ENCODE data around the gene FAM120AOS.

FAM120AOS gene

GRCh38 chr9:93436655-93437407 is 16.6 kb downstream of the FAM120AOS start:
- no peak for DNase-seq

- no peak for DNase-seq
These were observed 17.2 kb downstream of the FAM120AOS start for GRCh38 chr9:93436218-93436617.

DNA sequence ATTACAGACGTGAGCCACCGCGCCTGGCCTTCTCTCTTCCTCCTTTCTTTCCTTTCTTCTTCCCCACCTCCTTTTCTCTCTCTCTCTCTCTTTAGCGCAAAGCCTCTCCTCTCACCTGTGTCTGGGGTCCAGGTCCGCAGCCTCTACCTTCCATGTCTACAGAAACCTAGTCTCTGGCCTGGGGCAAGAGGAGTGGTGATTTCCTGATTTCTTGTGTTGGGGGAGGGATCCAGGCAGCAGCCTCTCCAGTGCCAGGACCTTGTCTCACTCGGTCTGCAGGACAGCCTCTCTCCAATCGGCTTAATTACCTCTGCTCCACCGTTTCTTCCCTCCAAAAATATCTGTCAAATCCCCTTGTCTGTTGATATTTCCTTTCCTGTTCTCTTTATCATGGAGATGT is 18.0 kb downstream of the FAM120AOS start:
- DNase-seq = no peak

GRCh38 chr9:93434056-93434455 is 19.3 kb downstream of the FAM120AOS start:
- no peak for DNase-seq

GRCh38 chr9:93432964-93433363 is 20.4 kb downstream of the FAM120AOS start:
- no peak for DNase-seq

DNA sequence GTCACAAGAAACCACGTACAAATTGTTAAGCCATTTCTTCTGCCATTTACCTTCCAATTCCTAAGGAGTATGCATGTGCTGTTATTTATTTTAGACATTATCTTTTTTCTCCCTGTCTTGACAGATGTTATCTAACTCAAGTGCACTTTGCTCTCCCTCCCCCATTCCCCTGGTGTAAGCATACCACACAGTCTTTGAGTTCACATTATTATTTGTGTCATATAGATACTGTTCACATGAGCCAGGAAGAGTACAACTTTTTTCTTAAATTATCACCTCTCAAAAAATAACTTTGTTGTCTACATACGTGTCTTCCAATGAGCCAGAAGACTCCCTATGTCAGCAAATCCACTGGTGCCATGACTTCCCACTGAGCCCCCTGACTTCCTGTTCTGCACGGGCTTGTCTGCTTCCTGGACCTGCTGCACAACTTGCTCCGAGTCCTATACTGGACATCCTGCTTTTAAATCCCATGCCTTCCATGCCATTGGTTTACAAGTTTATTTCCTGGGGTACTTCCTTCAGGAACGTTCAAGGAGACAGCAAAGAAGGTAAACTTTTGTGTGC is 21.8 kb downstream of the FAM120AOS start:
- DNase-seq = peak in 2 of 3 donors; percentile 10 to 20

DNA sequence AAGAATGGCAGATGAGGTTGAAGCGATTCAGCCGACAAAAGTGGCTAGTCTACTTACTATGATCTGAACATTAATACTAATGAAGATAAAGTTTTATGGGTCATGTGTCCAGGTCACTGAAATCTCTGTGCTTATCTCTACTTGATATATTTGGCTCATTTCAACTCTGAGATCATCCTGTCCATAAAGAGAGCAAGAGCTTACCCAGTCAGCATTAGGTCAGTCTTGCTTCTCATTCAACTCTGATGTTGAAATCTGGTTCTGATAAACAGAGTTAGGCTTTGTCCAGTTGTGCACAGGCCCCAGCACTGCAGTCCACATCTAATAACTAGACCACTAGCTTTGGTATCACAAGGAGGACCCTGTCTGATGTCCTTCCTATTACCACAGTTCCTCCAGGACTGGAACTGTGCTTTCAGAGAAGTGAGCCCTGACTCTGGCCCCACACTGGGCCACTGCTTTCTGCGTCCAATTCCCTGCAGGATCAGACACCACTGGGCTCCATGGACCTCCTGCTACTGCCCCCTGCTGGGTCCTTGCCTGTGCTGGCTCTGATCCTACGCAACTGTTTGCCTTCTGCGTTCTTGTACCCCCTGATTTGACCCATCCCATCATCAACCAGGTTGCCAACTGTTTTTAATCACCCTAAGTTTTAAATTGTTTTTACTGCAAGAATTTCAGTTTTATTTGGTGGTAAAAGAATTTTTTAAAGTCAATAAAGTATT is 25.6 kb downstream of the FAM120AOS start:
- DNase-seq = peak in 2 of 3 donors; percentile 22 to 45

GRCh38 chr9:93422977-93423616 is 30.3 kb downstream of the FAM120AOS start:
- no peak for DNase-seq

- no peak for DNase-seq
These were observed 34.4 kb downstream of the FAM120AOS start for GRCh38 chr9:93419023-93419422.

- no peak for DNase-seq
These were observed 35.8 kb downstream of the FAM120AOS start for GRCh38 chr9:93417538-93417937.

DNA sequence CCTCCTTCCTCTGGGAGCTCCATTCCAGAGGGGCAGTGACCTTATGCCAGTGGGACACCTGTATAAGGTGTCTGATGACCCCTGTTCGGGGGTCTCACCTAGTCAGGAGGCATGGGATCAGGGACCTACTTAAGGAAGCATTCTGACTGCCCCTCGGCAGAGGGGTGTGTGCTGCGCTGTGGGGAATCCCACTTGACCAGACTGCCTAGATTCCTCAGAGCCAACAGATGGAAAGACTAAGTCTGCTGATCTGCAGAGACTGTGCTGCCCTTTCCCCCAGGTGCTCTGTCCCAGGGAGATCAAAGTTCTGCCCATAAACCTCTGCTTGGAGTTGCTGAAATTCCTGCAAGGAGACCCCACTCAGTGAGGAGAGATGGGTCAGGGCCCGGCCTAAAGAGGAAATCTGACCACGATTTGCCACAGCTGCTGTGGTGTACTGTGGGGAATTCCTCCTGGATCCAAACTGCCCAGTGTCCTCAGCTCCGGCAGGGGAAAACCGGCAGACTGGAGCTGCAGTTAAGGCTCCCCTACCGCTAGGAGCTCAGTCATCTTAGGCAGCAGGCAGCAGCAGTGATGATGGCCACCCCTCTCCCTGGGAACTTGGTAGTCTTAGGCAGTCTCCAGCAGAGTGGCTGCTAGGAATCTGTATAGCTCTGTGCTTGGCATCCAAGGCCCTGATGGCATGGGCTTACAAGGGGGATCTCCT is 36.7 kb downstream of the FAM120AOS start:
- no peak for DNase-seq

GRCh38 chr9:93415176-93415690 is 38.1 kb downstream of the FAM120AOS start:
- no peak for DNase-seq

- no peak for DNase-seq
These were observed 39.9 kb downstream of the FAM120AOS start for GRCh38 chr9:93413530-93413929.

- DNase-seq = peak; percentile 18 to 30 (median 19)
These were observed 47.0 kb downstream of the FAM120AOS start for GRCh38 chr9:93406371-93406770.

- peak in 1 of 3 donors; percentile 13 for DNase-seq
These were observed 54.9 kb downstream of the FAM120AOS start for GRCh38 chr9:93398471-93398870.

- peak; percentile 87 to 93 (median 92) for DNase-seq
These were observed 55.6 kb downstream of the FAM120AOS start for GRCh38 chr9:93397661-93398373.
